IPS-NIHi7 (cell line): ENCODE measurements around the gene SPINDOC.
"Not testable (repeated sequence)": the region's sequence is repeated elsewhere in the genome, so short reads cannot be mapped to it uniquely, and the experiment has no call there.

Experiments
- DNase-seq: peaks from one replicate; pipeline ENCODE4 v3.0.0; 2012; ENCODE audit warnings: mixed read lengths; ENCODE audit errors: extremely low spot score

Gene SPINDOC

GRCh38 chr11:63813035-63813562 is at the start of gene SPINDOC:
Gene SPINDOC (plus strand): TSS chr11:63813456. CDS start chr11:63813687, 231 bp downstream.
- DNase-seq: peak; percentile 94

GRCh38 chr11:63763496-63764339 is 49.5 kb upstream of the SPINDOC start:
- peak; percentile 73 for DNase-seq

GRCh38 chr11:63764340-63764678 is 48.9 kb upstream of the SPINDOC start:
- DNase-seq: no peak

- DNase-seq: peak; percentile 54
Observed at GRCh38 chr11:63764679-63765647, 48.3 kb upstream of the SPINDOC start.

- DNase-seq: no peak
Observed at GRCh38 chr11:63765688-63766241, 47.5 kb upstream of the SPINDOC start.

- no peak for DNase-seq
Observed at GRCh38 chr11:63766531-63767235, 46.6 kb upstream of the SPINDOC start.

GRCh38 chr11:63767267-63767564 is 46.0 kb upstream of the SPINDOC start:
- DNase-seq: no peak

- DNase-seq: peak; percentile 76
Observed at GRCh38 chr11:63767565-63768236, 45.6 kb upstream of the SPINDOC start.

- peak; percentile 76 for DNase-seq
Observed at GRCh38 chr11:63768237-63769041, 44.8 kb upstream of the SPINDOC start, which contains the start of gene ZFTA. Gene ZFTA (minus strand): TSS chr11:63768775. CDS start chr11:63768622, 153 bp downstream.

GRCh38 chr11:63769042-63769713 is 44.1 kb upstream of the SPINDOC start:
- DNase-seq: no peak

- no peak for DNase-seq
Observed at GRCh38 chr11:63769714-63770455, 43.4 kb upstream of the SPINDOC start.

- no peak for DNase-seq
Observed at GRCh38 chr11:63770763-63771162, 42.5 kb upstream of the SPINDOC start.

GRCh38 chr11:63771741-63772318 is 41.4 kb upstream of the SPINDOC start:
- DNase-seq: not testable (repeated sequence)

- DNase-seq: no peak
Observed at GRCh38 chr11:63775191-63775590, 38.1 kb upstream of the SPINDOC start.

- DNase-seq: no peak
Observed at GRCh38 chr11:63779039-63779438, 34.2 kb upstream of the SPINDOC start.

GRCh38 chr11:63782749-63783148 is 30.5 kb upstream of the SPINDOC start:
- DNase-seq: no peak

GRCh38 chr11:63783925-63784592 is 29.2 kb upstream of the SPINDOC start:
- DNase-seq: no peak

GRCh38 chr11:63785823-63786222 is 27.4 kb upstream of the SPINDOC start:
- DNase-seq: no peak
